ENCODE measurements around the gene CEMIP2.
A peak's percentile ranks its signal among the peaks of the same experiment; 100 is the strongest.
"Not testable (repeated sequence)": the region's sequence is repeated elsewhere in the genome, so short reads cannot be mapped to it uniquely, and the experiment has no call there.

The CEMIP2 gene

DNA sequence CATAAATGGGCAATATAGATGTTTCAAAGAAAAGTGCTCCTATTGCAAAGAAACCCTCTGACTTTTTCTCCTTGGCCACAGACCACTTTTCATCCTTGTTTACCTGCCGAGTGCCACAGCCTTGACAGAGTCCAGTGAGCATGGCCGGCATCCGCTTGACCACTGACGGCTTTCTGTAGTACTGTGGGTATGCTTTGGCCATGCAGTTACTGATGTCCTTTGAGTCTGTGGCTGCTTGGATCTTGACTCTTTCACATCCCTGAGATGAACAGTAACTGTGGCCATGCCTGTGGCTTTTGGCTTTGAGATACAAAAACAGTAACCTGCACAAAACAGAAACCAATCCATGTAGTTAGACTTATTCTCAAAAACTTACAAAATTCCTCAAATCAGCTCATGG is 70.4 kb downstream of the CEMIP2 start:
- TF ChIP-seq CTCF (conservative IDR thresholded peaks at IDR 0.05; ENCODE audit: low read length) = no peak
- DNase-seq (ENCODE audit: low read depth) = no peak
- H3K4me3 ChIP-seq (ENCODE audit: low read length) = no peak overlapping the region

DNA sequence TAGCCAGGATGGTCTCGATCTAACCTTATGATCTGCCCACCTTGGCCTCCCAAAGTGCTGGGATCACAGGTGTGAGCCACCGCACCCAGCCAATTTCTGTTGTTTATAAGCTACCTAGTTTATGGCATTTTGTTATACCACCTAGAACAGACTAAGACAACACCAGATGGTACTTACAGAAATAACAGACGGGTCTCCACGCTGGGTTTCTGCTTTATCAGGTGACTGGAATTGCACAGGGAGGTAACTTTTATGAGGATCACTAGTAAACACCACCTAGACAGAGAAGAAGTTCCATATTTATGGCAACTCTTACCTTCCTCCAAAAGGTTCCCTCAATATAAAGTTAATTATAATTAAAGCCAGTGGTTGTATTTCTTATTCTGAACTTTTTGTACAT is 74.0 kb downstream of the CEMIP2 start:
- DNase-seq (ENCODE audit: low read depth) = no peak
- no peak for TF ChIP-seq CTCF (conservative IDR thresholded peaks at IDR 0.05; ENCODE audit: low read length)
- H3K4me3 ChIP-seq (ENCODE audit: low read length) = no peak overlapping the region

DNA sequence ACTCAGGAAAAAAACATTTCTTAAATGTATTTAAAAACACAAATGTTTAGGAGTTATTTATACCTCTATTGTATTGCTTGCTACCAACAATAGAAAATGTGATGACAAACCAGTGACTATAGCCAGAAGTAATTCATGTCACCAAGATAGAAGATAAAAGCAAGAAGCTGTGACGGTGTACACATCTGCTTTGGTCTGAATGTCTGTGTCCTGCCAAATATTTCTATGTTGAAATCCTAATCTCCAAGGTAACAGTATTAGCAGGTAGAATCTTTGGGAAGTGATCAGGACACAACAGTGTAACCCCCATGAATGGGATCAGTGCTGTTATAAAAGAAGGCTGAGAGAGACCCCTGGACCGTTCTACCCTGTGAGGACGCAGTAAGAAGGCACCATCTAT is 74.7 kb downstream of the CEMIP2 start:
- no peak for TF ChIP-seq CTCF (conservative IDR thresholded peaks at IDR 0.05; ENCODE audit: low read length)
- no peak for DNase-seq (ENCODE audit: low read depth)
- no peak overlapping the region for H3K4me3 ChIP-seq (ENCODE audit: low read length)

GRCh38 chr9:71692337-71692736 is 76.0 kb downstream of the CEMIP2 start:
- H3K4me3 ChIP-seq (ENCODE audit: low read length) = no peak overlapping the region
- DNase-seq (ENCODE audit: low read depth) = peak; percentile 36
- no peak for TF ChIP-seq CTCF (conservative IDR thresholded peaks at IDR 0.05; ENCODE audit: low read length)

GRCh38 chr9:71691576-71691975 is 76.7 kb downstream of the CEMIP2 start:
- H3K4me3 ChIP-seq (ENCODE audit: low read length); DNase-seq (ENCODE audit: low read depth): not testable (repeated sequence)

DNA sequence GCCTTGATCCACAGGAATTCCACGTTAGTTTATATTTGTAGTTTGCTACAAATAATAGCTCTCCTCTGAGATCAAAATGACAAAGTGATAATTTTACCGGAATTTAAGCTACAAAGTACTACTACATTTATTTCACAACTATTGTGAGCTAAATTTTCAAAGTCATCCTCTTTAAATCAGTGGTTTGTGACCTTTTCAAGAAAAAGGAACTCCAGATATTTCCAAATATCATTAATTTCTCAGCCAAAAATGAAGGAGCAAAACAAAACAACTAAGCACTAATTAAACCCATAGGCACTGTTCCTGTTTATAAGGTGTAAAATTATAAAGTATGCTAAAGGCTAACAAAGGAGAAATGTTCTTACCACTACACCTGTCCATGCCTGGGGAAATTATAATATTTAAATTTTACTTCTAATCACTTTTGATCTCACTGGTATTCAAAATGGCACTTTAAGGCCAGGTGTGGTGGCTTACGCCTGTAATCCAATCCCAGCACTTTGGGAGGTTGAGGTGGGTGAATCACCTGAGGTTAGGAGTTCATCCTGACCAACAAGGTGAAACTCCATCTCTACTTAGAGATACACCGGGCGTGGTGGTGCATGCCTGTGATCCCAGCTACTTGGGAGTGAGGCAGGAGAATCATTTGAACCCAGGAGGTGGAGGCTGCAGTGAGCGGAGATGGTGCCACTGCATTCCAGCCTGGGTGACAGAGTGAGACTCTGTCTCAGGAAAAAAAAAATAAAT is 77.5 kb downstream of the CEMIP2 start:
- no peak for TF ChIP-seq CTCF (conservative IDR thresholded peaks at IDR 0.05; ENCODE audit: low read length)
- H3K4me3 ChIP-seq (ENCODE audit: low read length) = no peak overlapping the region
- no peak for DNase-seq (ENCODE audit: low read depth)

DNA sequence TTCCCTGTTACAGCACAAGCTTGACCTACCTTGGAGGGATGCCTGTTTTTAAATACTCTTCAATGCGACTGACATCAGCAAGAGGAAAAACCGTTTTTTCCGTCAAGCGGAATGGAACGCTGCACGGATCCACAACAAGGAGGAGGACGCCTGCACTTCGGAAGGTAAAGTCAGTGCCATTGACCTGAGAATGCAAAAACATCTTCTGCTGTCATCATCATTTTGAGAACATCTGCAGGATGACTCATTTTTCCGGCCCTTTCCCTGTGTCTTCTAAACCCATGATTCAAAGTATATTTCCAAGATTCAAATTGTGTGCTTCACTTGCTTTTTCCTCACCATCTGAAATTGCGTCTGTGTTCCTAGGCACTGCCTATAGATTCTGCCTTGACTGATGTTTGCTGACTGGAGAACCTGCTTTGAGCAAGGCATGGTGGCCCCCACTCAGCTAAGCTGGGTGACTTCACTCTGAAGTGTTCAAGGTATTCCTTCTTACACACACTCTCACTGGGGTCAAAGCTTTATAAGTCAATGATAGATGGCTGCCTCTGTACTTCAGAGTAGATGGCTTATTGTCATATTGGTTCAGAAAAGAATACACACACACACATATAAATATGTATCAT is 78.1 kb downstream of the CEMIP2 start:
- no peak for TF ChIP-seq CTCF (conservative IDR thresholded peaks at IDR 0.05; ENCODE audit: low read length)
- DNase-seq (ENCODE audit: low read depth) = peak; percentile 34
- no peak overlapping the region for H3K4me3 ChIP-seq (ENCODE audit: low read length)

All from AG10803 (cell line).